Uterus (tissue), 4 donors: ENCODE measurements around the gene ZSWIM6. TPM values are rescaled to one million over a fixed set of nuclear protein-coding genes. Genes with fewer than 3 reads are reported as not detected.
"Not testable (repeated sequence)": the region's sequence is repeated elsewhere in the genome, so short reads cannot be mapped to it uniquely, and the experiment has no call there.

ENCODE experiments used
- DNase-seq, 2 donors: peaks; one replicate each; pipeline ENCODE4 v3.0.0-alpha.2; 2019 to 2020
- H3K27ac ChIP-seq, 2 donors: fragments of 200-600 bp; sonication (generic); 1 replicate in 1 of 2; 2 replicates in 1 of 2; pipeline ENCODE4 v1.5.1; 2016 to 2018
- H3K27me3 ChIP-seq, 2 donors: fragments of 200-600 bp; sonication (generic); one replicate each; pipeline ENCODE4 v1.5.1; 2018 to 2019; ENCODE audit warnings: control low read depth in 1 of 2
- H3K36me3 ChIP-seq, 2 donors: fragments of 200-600 bp; sonication (generic); one replicate each; pipeline ENCODE4 v1.5.1; 2019; ENCODE audit warnings: control low read depth in 1 of 2
- H3K4me1 ChIP-seq, 2 donors: fragments of 200-600 bp; sonication (generic); one replicate each; pipeline ENCODE4 v1.5.1; 2018 to 2019; ENCODE audit warnings: control low read depth in 1 of 2
- H3K4me3 ChIP-seq, 2 donors: fragments of 200-600 bp; sonication (generic); 1 replicate in 1 of 2; 2 replicates in 1 of 2; pipeline ENCODE4 v1.5.1; 2018 to 2019; ENCODE audit warnings: mild to moderate bottlenecking in 1 of 2
- H3K9me3 ChIP-seq, 2 donors: fragments of 200-600 bp; sonication (generic); one replicate each; pipeline ENCODE4 v1.5.1; 2019; ENCODE audit warnings: control low read depth in 1 of 2
- POLR2A ChIP-seq, 2 donors: fragments of 450-650 bp; IDR thresholded peaks; one replicate each; pipeline ENCODE4 v1.6.1; 2016; ENCODE audit warnings: antibody characterized with exemption in 2 of 2, mild to moderate bottlenecking in 1 of 2, moderate library complexity in 1 of 2
- intact Hi-C: fragments of 100-400 bp; cut with DNase I; formaldehyde crosslinking; loops from one replicate; pipeline ENCODE4 v1.15.1; 2023; ENCODE audit warnings: low total_unique reads
- total RNA-seq, 4 donors: library from RNA; depleted of rRNA in 3 of 4; stranded (reverse); fragments of >200 nt in 3 of 4; gene quantifications; one replicate each; pipeline versions ENCODE4 v1.1.0 to v1.2.4, GENCODE V29; 2014 to 2023
- TF ChIP-seq, protein P1 (sequence below), 4 experiments: fragments of 200-600 bp in 2 of 4; fragments of 450-650 bp in 2 of 4; sonication (generic) in 2 of 4; IDR thresholded peaks; one replicate each; pipeline ENCODE4 v1.5.1; 2016 to 2019; ENCODE audit warnings: antibody characterized with exemption in 4 of 4, mild to moderate bottlenecking in 2 of 4, moderate library complexity in 1 of 4
- donor health status: DM: yes; HTN: yes; CAD: no.

The ZSWIM6 gene
- total RNA-seq, 4 donors from 2014 or later = 4.1 to 14.8 (median 11.1) TPM

GRCh38 chr5:61419106-61419505 lies 87.0 kb downstream of the ZSWIM6 start:
- TF ChIP-seq, protein P1, sequence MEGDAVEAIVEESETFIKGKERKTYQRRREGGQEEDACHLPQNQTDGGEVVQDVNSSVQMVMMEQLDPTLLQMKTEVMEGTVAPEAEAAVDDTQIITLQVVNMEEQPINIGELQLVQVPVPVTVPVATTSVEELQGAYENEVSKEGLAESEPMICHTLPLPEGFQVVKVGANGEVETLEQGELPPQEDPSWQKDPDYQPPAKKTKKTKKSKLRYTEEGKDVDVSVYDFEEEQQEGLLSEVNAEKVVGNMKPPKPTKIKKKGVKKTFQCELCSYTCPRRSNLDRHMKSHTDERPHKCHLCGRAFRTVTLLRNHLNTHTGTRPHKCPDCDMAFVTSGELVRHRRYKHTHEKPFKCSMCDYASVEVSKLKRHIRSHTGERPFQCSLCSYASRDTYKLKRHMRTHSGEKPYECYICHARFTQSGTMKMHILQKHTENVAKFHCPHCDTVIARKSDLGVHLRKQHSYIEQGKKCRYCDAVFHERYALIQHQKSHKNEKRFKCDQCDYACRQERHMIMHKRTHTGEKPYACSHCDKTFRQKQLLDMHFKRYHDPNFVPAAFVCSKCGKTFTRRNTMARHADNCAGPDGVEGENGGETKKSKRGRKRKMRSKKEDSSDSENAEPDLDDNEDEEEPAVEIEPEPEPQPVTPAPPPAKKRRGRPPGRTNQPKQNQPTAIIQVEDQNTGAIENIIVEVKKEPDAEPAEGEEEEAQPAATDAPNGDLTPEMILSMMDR (IDR thresholded peaks at IDR 0.05) = no peak
- TF ChIP-seq POLR2A (IDR thresholded peaks at IDR 0.05) = no peak
- H3K4me1 ChIP-seq = no peaks in the 10 kb centered on the region
- H3K36me3 ChIP-seq = no peaks in the 10 kb centered on the region
- no peaks in the 10 kb centered on the region for H3K9me3 ChIP-seq
- DNase-seq = no peak
- H3K4me3 ChIP-seq = no peak overlapping the region
- H3K27me3 ChIP-seq = no peaks in the 10 kb centered on the region
- intact Hi-C loops = no loop called here
- no peak overlapping the region for H3K27ac ChIP-seq

- H3K4me3 ChIP-seq = no peak overlapping the region
- intact Hi-C loops = no loop called here
- no peaks in the 10 kb centered on the region for H3K9me3 ChIP-seq
- peaks cover 0 to 2% of the 10 kb centered on the region in 2 donors for H3K4me1 ChIP-seq
- TF ChIP-seq POLR2A (IDR thresholded peaks at IDR 0.05) = no peak
- DNase-seq = no peak
- H3K36me3 ChIP-seq = no peaks in the 10 kb centered on the region
- no peak overlapping the region for H3K27ac ChIP-seq
- no peaks in the 10 kb centered on the region for H3K27me3 ChIP-seq
These were observed 88.0 kb downstream of the ZSWIM6 start for GRCh38 chr5:61420016-61420415.

DNA sequence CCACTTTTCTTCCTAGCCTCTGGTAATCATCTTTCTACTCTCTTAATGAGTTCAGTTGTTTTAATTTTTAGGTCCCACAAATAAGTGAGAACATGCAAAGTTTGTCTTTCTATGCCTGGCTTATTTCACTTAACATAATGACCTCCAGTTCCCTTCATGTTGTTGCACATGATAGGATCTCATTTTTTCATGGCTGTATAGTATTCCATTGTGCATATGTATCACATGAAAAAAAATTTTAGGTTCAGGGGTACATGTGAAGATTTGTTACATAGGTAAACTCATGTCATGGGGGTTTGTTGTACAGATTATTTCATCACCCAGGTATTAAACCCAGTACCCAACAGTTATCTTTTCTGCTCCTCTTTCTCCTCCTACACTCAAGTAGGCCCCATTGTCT lies 89.2 kb downstream of the ZSWIM6 start:
- H3K27me3 ChIP-seq, intact Hi-C loops, H3K9me3 ChIP-seq, H3K27ac ChIP-seq, H3K36me3 ChIP-seq, H3K4me3 ChIP-seq, H3K4me1 ChIP-seq, DNase-seq: not testable (repeated sequence)

DNA sequence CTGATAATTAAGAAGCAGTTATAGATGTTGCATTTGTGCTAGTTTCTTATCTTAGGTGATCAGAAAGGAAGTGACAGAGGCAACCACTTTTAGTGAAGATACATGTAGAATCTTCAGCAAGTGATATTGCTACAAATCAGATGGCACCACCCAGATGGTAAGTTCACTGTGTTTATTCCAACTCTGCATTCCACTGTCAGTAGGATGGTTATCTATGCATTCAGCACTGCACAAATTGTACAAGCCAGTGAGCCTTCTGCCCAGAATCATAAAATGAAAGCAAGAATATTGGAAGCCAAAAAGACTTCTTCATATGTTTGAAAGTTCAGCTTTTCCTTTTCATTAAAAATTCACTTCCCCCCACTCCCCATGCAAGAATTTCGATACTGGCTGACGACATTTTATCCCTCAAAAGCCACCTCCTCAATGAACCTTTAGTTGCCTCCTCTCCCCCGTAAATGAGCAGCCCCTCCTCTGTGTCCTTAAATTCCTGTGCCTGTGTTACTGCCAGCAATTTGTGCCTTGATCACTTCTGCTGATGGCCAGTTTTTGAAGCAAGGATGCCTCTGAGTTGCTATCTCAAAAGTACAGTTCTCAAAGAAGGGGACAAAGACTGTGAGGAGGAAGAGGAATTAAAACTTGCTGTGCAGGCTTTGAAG lies 91.6 kb downstream of the ZSWIM6 start:
- H3K4me3 ChIP-seq = no peak overlapping the region
- no peaks in the 10 kb centered on the region for H3K36me3 ChIP-seq
- no peak for TF ChIP-seq POLR2A (IDR thresholded peaks at IDR 0.05)
- TF ChIP-seq, protein P1 (IDR thresholded peaks at IDR 0.05) = no peak
- H3K4me1 ChIP-seq = peaks cover 0 to 4% of the 10 kb centered on the region in 2 donors
- no peak for DNase-seq
- intact Hi-C loops = no loop called here
- no peaks in the 10 kb centered on the region for H3K27me3 ChIP-seq
- no peak overlapping the region for H3K27ac ChIP-seq
- no peaks in the 10 kb centered on the region for H3K9me3 ChIP-seq

GRCh38 chr5:61425918-61426317 lies 93.9 kb downstream of the ZSWIM6 start:
- no peaks in the 10 kb centered on the region for H3K27me3 ChIP-seq
- no peaks in the 10 kb centered on the region for H3K9me3 ChIP-seq
- intact Hi-C loops = no loop called here
- H3K4me1 ChIP-seq = peaks cover 0 to 4% of the 10 kb centered on the region in 2 donors
- DNase-seq = no peak
- TF ChIP-seq, protein P1 (IDR thresholded peaks at IDR 0.05) = no peak
- no peak for TF ChIP-seq POLR2A (IDR thresholded peaks at IDR 0.05)
- H3K36me3 ChIP-seq = no peaks in the 10 kb centered on the region
- H3K27ac ChIP-seq = no peak overlapping the region
- H3K4me3 ChIP-seq = no peak overlapping the region

- TF ChIP-seq POLR2A (IDR thresholded peaks at IDR 0.05) = no peak
- TF ChIP-seq, protein P1 (IDR thresholded peaks at IDR 0.05) = no peak
- H3K4me1 ChIP-seq = peaks cover 0 to 8% of the 10 kb centered on the region in 2 donors
- H3K36me3 ChIP-seq = no peaks in the 10 kb centered on the region
- no peaks in the 10 kb centered on the region for H3K9me3 ChIP-seq
- intact Hi-C loops = no loop called here
- no peak overlapping the region for H3K27ac ChIP-seq
- no peaks in the 10 kb centered on the region for H3K27me3 ChIP-seq
- DNase-seq = no peak
- no peak overlapping the region for H3K4me3 ChIP-seq
These were observed 97.8 kb downstream of the ZSWIM6 start for GRCh38 chr5:61429906-61430305.
